Peyer's patch (tissue), 4 donors: ENCODE data around the gene AZIN2. TPM values are rescaled to one million over a fixed set of nuclear protein-coding genes. Genes with fewer than 3 reads are reported as not detected.
"Not testable (repeated sequence)": the region's sequence is repeated elsewhere in the genome, so short reads cannot be mapped to it uniquely, and the experiment has no call there.

Experiments
- DNase-seq, 3 donors: peaks; one replicate each; pipeline ENCODE4 v3.0.0-alpha.2; 2017 to 2019
- H3K27ac ChIP-seq, 4 donors: fragments of 200-600 bp; sonication (generic); one replicate each; pipeline ENCODE4 v1.5.1; 2016 to 2019
- H3K27me3 ChIP-seq, 2 donors: fragments of 200-600 bp; sonication (generic); one replicate each; pipeline ENCODE4 v1.5.1; 2019
- H3K36me3 ChIP-seq, 3 donors: fragments of 200-600 bp; sonication (generic); one replicate each; pipeline ENCODE4 v1.5.1; 2016 to 2019
- H3K4me1 ChIP-seq, 4 donors: fragments of 200-600 bp; sonication (generic); one replicate each; pipeline ENCODE4 v1.5.1; 2016 to 2019
- H3K4me3 ChIP-seq, 4 donors: fragments of 200-600 bp; sonication (generic); 1 replicate in 3 of 4; 2 replicates in 1 of 4; pipeline ENCODE4 v1.5.1; 2016 to 2019; ENCODE audit warnings: mild to moderate bottlenecking in 1 of 4
- H3K9me3 ChIP-seq, 4 donors: fragments of 200-600 bp; sonication (generic); one replicate each; pipeline ENCODE4 v1.5.1; 2016 to 2019; ENCODE audit warnings: mild to moderate bottlenecking in 1 of 4
- POLR2A ChIP-seq, 2 donors: fragments of 450-650 bp; IDR thresholded peaks; one replicate each; pipeline ENCODE4 v1.5.1; 2017; ENCODE audit warnings: antibody characterized with exemption in 2 of 2, mild to moderate bottlenecking in 2 of 2, moderate library complexity in 2 of 2
- total RNA-seq, 4 donors: library from RNA; depleted of rRNA; stranded (reverse); fragments of >200 nt; gene quantifications; one replicate each; pipeline ENCODE4 v1.1.0, GENCODE V29; 2016
- TF ChIP-seq, protein P1 (sequence below), 6 experiments: fragments of 450-650 bp in 4 of 6; fragments of 200-600 bp in 2 of 6; sonication (generic) in 1 of 6; IDR thresholded peaks; one replicate each; pipeline ENCODE4 v1.5.1; 2017 to 2019; ENCODE audit warnings: antibody characterized with exemption in 6 of 6, mild to moderate bottlenecking in 3 of 6, moderate library complexity in 1 of 6

The AZIN2 gene
- total RNA-seq, 4 donors from 2014 or later = 0.95 to 26.4 (median 2.2) TPM

GRCh38 chr1:33120436-33121231, 39.7 kb downstream of the AZIN2 start:
- no peak overlapping the region for H3K27ac ChIP-seq
- no peak for TF ChIP-seq POLR2A (IDR thresholded peaks at IDR 0.05)
- TF ChIP-seq, protein P1, sequence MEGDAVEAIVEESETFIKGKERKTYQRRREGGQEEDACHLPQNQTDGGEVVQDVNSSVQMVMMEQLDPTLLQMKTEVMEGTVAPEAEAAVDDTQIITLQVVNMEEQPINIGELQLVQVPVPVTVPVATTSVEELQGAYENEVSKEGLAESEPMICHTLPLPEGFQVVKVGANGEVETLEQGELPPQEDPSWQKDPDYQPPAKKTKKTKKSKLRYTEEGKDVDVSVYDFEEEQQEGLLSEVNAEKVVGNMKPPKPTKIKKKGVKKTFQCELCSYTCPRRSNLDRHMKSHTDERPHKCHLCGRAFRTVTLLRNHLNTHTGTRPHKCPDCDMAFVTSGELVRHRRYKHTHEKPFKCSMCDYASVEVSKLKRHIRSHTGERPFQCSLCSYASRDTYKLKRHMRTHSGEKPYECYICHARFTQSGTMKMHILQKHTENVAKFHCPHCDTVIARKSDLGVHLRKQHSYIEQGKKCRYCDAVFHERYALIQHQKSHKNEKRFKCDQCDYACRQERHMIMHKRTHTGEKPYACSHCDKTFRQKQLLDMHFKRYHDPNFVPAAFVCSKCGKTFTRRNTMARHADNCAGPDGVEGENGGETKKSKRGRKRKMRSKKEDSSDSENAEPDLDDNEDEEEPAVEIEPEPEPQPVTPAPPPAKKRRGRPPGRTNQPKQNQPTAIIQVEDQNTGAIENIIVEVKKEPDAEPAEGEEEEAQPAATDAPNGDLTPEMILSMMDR (IDR thresholded peaks at IDR 0.05) = no peak
- no peaks in the 10 kb centered on the region for H3K9me3 ChIP-seq
- no peaks in the 10 kb centered on the region for H3K4me1 ChIP-seq
- no peak for DNase-seq
- no peak overlapping the region for H3K4me3 ChIP-seq
- H3K36me3 ChIP-seq = no peaks in the 10 kb centered on the region
- no peaks in the 10 kb centered on the region for H3K27me3 ChIP-seq

GRCh38 chr1:33121728-33122127, 40.8 kb downstream of the AZIN2 start:
- no peak for TF ChIP-seq POLR2A (IDR thresholded peaks at IDR 0.05)
- TF ChIP-seq, protein P1 (IDR thresholded peaks at IDR 0.05) = no peak
- H3K9me3 ChIP-seq = no peaks in the 10 kb centered on the region
- no peaks in the 10 kb centered on the region for H3K27me3 ChIP-seq
- H3K4me3 ChIP-seq = no peak overlapping the region
- no peak overlapping the region for H3K27ac ChIP-seq
- peaks cover 0 to 5% (median 3%) of the 10 kb centered on the region in 4 donors for H3K4me1 ChIP-seq
- H3K36me3 ChIP-seq = no peaks in the 10 kb centered on the region
- no peak for DNase-seq

GRCh38 chr1:33122483-33123178, 41.7 kb downstream of the AZIN2 start:
- Histone ChIP-seq H3K27ac (no peak overlapping the region), H3K9me3 (no peaks in the 10 kb centered on the region), H3K36me3 (no peaks in the 10 kb centered on the region), H3K4me3 (no peak overlapping the region), H3K27me3 (no peaks in the 10 kb centered on the region), H3K4me1 (peaks cover 0 to 5% (median 3%) of the 10 kb centered on the region in 4 donors)
- TF ChIP-seq, protein P1 (IDR thresholded peaks at IDR 0.05) = no peak
- TF ChIP-seq POLR2A (IDR thresholded peaks at IDR 0.05) = no peak
- no peak for DNase-seq

DNA sequence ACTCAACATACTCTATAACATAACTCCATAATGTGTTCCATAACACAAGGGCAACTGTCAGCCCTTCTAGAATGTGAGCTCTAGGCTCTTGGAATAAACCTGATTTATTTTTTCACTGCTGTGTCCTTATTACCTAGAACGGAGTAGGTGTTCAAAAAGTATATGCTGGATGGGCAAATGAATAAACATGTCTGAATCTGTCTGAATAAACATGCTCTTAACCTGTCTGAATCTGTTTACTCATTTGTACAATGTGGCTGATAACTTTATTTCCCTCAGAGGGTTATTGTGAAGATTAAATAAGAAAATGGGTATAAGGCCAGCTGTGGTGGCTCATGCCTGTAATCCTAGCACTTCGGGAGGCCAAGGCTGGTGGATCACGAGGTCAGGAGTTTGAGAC, 42.3 kb downstream of the AZIN2 start:
- TF ChIP-seq, protein P1 (IDR thresholded peaks at IDR 0.05) = no peak
- TF ChIP-seq POLR2A (IDR thresholded peaks at IDR 0.05) = no peak
- Histone ChIP-seq H3K4me3 (no peak overlapping the region), H3K27ac (no peak overlapping the region), H3K27me3 (no peaks in the 10 kb centered on the region), H3K4me1 (peaks cover 0 to 11% (median 4%) of the 10 kb centered on the region in 4 donors), H3K36me3 (no peaks in the 10 kb centered on the region), H3K9me3 (no peaks in the 10 kb centered on the region)
- DNase-seq = no peak

- not testable (repeated sequence) for DNase-seq, H3K9me3 ChIP-seq, H3K27me3 ChIP-seq, H3K27ac ChIP-seq, H3K36me3 ChIP-seq, H3K4me3 ChIP-seq
- peaks cover 0 to 17% (median 4%) of the 10 kb centered on the region in 4 donors for H3K4me1 ChIP-seq
Observed at GRCh38 chr1:33124647-33125046, 43.7 kb downstream of the AZIN2 start.

DNA sequence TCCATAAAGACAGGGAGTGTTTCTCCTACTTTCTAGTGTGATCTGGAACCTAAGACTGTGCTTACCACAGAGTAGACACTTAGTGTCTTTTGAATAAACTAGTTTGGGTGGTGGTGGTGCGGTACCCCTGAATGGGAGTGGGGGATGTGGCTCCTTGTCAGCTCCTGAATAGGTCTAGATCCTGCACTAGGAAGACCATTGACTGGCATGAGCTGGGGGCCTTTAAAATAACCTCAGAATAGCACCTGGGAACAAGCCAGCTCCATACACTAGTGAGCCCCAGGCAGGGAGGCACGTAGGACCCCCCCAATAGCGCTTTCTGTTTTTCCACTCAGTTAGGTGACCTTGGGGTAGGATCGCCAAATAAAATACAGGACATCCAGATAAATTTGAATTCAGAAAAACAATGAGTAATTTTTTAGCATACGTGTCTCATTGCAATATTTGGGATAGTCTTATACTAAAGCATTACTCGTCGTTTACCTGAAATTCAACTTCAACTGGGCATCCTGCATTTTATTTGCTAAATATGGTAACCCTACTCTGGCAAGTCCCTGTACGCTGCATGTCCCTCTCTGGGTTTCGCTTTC, 45.6 kb downstream of the AZIN2 start:
- H3K36me3 ChIP-seq = no peaks in the 10 kb centered on the region
- peaks cover 0 to 17% (median 4%) of the 10 kb centered on the region in 4 donors for H3K4me1 ChIP-seq
- H3K4me3 ChIP-seq = peak overlapping the region; percentile 55 to 71 (median 62)
- no peaks in the 10 kb centered on the region for H3K9me3 ChIP-seq
- H3K27ac ChIP-seq = peak overlapping the region; percentile 61 to 87 (median 79)
- TF ChIP-seq, protein P1 (IDR thresholded peaks at IDR 0.05) = no peak
- TF ChIP-seq POLR2A (IDR thresholded peaks at IDR 0.05) = no peak
- H3K27me3 ChIP-seq = no peaks in the 10 kb centered on the region
- DNase-seq = no peak
